ENCODE results near the gene GRK1.
"Not testable (repeated sequence)": the region's sequence is repeated elsewhere in the genome, so short reads cannot be mapped to it uniquely, and the experiment has no call there.

GRK1 gene

GRCh38 chr13:113666951-113667701 lies at the start of gene GRK1:
Gene GRK1, plus strand, starts transcription at chr13:113667219. Its CDS starts 168 bp downstream, at chr13:113667387.
- DNase-seq (ENCODE audit: low read depth) = no peak

GRCh38 chr13:113617961-113618360 lies 49.1 kb upstream of the GRK1 start:
- DNase-seq (ENCODE audit: low read depth) = no peak

DNA sequence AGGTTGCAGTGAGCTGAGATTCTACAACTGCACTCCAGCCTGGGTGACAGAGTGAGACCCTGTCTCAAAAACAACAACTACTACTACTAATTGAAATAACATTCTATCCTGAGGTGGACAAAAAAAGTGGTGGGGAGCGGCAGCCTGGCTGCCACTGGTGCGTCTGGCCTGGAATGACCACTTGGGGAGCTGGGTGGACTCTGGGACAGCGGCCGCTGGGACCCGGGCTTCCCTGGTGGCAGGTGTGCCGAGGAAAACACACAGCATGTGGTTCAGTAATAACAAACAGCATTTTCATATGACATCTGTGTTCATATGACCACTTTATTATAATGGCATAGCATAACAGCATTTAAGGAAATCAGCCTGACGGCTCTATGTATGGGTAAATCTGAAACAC lies 48.6 kb upstream of the GRK1 start:
- no peak for DNase-seq (ENCODE audit: low read depth)

DNA sequence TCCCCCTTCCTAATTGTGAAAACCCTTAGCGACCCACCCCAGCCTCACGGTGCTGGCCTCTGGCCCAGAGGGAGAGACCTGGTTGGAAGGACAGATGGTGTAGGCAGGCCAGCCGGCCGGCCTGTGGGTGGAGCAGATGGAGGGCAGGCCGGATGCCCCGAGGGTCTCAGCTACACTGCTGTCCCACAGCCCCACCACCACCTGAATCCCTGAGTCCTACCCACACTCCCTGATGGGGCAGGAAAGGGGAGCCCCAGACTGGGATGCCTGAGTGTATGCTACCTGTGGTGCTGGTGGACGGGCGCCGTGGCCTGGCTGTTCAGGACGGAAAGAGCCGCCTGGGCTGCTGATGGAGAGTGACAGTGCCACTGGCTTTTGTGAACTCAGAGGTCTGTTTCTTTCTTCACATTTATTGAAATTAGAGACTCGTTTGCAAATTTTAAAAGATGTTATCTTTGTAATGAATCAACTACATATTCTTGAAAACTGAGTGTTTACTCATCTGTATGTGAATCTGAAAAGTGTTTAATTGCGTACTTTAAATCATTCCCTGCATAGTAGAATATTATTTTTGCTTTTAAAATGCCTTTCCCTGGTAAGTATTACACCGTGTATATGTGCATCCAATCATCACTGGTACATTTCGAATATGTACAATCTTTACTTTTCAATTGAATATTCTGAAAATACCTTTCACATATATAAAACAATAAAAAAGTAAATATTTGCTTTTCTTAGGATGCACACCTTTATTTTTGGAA lies 46.8 kb upstream of the GRK1 start:
- no peak for DNase-seq (ENCODE audit: low read depth)

GRCh38 chr13:113621046-113621445 lies 46.0 kb upstream of the GRK1 start:
- DNase-seq (ENCODE audit: low read depth) = no peak

GRCh38 chr13:113621498-113621897 lies 45.5 kb upstream of the GRK1 start:
- not testable (repeated sequence) for DNase-seq (ENCODE audit: low read depth)

DNA sequence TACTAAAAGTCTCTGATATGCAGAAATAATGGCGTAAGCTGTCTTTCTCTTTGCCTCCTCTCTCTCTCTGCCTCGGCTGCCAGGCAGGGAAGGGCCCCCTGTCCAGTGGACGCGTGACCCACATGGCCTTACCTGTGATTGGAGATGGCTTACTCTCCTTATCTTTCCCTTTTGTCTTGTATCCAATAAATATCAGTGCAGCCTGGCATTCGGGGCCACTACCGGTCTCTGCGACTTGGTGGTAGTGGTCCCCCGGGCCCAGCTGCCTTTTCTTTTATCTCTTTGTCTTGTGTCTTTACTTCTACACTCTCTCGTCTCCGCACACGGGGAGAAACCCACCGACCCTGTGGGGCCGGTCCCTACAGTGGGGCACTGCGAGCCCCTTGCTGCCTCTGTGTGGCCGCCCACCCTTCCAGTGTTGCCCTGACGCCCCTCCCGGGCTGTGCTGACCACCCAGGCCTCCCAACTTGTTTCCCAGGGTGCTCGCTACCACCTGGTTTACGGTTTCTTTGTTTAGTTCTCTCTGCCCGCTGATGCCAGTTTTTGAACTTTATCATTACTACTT lies 45.0 kb upstream of the GRK1 start:
- not testable (repeated sequence) for DNase-seq (ENCODE audit: low read depth)

DNA sequence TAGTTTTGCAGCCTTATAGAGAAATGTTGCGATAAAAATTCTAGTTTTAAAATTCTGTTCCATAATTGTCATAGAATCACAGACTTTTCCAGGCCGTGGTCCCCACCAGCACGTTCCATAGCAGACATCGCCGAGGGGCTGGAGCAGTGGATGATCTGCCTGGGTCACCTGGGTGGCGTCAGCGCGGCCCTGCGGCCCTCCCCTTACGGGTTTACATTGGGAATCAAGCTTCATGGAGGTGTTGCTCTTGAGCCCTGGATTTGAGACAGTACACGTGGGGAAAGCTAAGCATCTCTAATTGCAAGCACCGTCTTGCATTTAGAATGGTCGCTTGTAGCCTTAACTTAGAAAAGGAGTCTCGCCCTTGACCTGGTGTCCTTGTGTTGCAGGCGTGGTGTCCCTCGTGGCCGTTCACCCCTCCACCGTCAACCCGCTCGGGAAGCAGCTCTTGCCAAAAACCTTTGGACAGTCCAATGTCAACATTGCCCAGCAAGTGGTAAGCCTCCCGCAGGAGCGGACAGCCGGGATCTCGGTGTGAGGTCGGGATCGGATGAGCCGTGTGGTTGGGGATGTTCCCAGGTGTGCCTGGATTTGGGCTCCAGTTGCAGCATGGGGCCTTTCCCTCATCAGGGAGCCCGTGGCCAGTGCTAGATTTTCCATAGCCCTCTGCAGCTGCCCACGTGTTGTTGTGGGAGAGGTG lies 44.1 kb upstream of the GRK1 start:
- DNase-seq (ENCODE audit: low read depth) = no peak

- DNase-seq (ENCODE audit: low read depth) = no peak
Observed at GRCh38 chr13:113623491-113624234, 43.4 kb upstream of the GRK1 start.

DNA sequence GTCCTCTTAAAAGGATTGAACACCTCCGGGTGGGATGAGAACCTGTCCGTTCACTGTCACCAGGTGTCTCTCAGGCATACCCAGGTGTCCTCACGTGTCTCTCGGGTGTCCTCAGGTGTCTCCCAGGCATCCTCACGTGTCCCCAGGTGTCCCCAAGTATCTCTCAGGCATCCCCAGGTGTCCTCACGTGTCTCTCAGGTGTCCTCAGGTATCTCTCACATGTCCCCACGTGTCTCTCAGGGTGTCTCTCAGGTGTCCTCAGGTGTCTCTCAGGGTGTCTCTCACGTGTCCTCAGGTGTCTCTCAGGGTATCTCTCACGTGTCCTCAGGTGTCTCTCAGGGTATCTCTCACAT lies 42.8 kb upstream of the GRK1 start:
- no peak for DNase-seq (ENCODE audit: low read depth)

GRCh38 chr13:113624640-113625304 lies 42.2 kb upstream of the GRK1 start:
- DNase-seq (ENCODE audit: low read depth) = not testable (repeated sequence)

GRCh38 chr13:113625965-113626721 lies 40.9 kb upstream of the GRK1 start:
- DNase-seq (ENCODE audit: low read depth) = peak; percentile 48

DNA sequence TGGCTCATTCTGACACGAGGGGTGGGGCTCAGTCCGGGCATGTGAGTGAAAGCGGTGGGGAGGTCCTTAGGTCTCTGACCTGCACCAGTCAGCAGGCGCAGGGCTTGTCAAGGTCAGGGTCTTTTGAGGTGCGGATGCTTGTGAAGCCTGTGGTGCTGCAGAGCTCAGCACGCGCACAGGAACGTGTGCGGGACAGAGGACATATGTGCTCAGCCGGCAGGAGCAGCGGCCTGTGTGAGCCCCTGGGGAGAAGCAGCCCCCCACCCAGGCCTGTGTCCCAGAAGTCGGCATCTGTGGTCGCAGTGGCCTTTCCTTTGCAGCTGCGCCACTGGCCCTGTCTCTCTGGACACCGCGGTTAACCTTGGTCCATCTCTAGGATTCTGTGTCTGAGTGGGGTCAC lies 39.9 kb upstream of the GRK1 start:
- DNase-seq (ENCODE audit: low read depth) = no peak

- DNase-seq (ENCODE audit: low read depth) = no peak
Observed at GRCh38 chr13:113628291-113629270, 38.4 kb upstream of the GRK1 start.

DNA sequence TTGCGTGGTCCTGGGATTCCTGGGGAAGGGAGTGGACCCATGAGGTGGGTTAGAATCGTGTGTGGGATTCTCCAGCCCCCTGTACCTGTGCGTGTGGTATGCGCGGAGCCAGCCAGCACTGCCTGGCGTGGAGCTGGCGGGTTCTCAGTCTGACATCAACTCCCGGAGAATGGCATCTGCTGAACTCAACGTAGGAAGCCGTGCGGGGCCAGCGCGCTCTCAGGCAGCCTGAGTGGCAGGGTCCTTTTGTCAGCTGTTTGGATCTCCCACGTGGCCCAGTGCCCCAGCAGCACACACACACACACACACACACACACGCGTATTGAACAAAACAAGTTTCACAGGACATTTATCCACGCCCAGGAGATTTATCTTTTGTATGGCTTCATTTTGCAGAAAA lies 37.2 kb upstream of the GRK1 start:
- no peak for DNase-seq (ENCODE audit: low read depth)

DNA sequence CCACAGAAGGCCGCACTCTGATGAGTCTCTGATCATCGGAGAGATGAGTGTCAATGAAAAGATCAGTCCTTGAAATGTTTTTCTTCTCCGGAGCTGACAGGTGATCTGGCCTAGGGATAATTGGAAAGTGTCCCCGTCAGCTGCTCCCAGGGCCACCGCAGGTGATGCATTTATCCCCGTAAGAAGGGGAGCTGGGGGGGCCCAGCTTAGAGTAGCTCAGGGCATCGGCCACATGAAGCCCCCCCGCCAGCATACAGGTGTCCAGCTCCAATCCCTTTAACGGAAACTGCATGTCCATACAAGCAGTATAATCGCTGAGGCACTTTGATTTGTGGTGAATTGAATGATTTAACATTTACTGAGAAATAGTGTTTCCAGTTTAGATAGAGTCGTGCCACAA lies 36.7 kb upstream of the GRK1 start:
- DNase-seq (ENCODE audit: low read depth) = no peak

DNA sequence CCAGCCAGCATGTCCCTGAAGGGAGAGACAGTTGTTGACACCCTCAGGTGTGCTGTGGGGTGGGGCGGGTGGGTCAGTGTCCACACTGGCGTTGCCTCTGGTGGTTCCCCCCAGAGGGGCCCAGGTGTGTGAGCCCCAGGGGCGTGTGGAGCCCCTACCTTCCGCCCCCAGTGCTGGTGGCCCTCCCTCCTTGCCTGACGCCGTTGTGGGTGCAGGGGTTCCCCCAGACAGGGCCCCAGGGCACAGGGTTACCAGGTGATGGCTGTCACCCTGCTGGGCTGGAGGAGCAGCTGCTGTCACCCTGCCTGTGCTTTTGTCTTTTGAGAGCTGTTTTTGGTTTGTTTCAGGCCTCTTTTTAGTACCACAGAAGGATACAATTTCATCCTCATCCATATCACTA lies 36.2 kb upstream of the GRK1 start:
- DNase-seq (ENCODE audit: low read depth) = no peak

GRCh38 chr13:113631341-113632095 lies 35.5 kb upstream of the GRK1 start:
- DNase-seq (ENCODE audit: low read depth) = no peak
